Parathyroid adenoma (tissue), 2 donors: ENCODE data around the gene ETV6.
"Not testable (repeated sequence)": the region's sequence is repeated elsewhere in the genome, so short reads cannot be mapped to it uniquely, and the experiment has no call there.

Experiments used
- H2AFZ ChIP-seq: fragments of 300-600 bp; sonication (generic); one replicate; pipeline ENCODE4 v1.7.0; 2017; ENCODE audit warnings: antibody characterized with exemption, mild to moderate bottlenecking
- H3K27ac ChIP-seq: fragments of 300-600 bp; sonication (generic); one replicate; pipeline ENCODE4 v1.7.0; 2017
- H3K27me3 ChIP-seq: fragments of 300-600 bp; sonication (generic); one replicate; pipeline ENCODE4 v1.7.0; 2017; ENCODE audit warnings: low read length; ENCODE audit not compliant: control insufficient read depth, insufficient read depth
- H3K36me3 ChIP-seq: fragments of 300-600 bp; sonication (generic); one replicate; pipeline ENCODE4 v1.7.0; 2017; ENCODE audit warnings: low read length; ENCODE audit not compliant: control insufficient read depth, insufficient read depth
- H3K4me1 ChIP-seq: fragments of 300-600 bp; sonication (generic); one replicate; pipeline ENCODE4 v1.7.0; 2017; ENCODE audit warnings: control low read depth
- H3K4me2 ChIP-seq: fragments of 300-600 bp; sonication (generic); one replicate; pipeline ENCODE4 v1.7.0; 2017; ENCODE audit warnings: low read length
- H3K4me3 ChIP-seq: fragments of 300-600 bp; sonication (generic); one replicate; pipeline ENCODE4 v1.7.0; 2017; ENCODE audit warnings: low read depth, low read length
- H3K79me2 ChIP-seq: fragments of 300-600 bp; sonication (generic); one replicate; pipeline ENCODE4 v1.7.0; 2017; ENCODE audit warnings: control low read depth
- H3K9ac ChIP-seq: fragments of 300-600 bp; sonication (generic); one replicate; pipeline ENCODE4 v1.7.0; 2017; ENCODE audit warnings: mild to moderate bottlenecking
- H3K9me3 ChIP-seq: fragments of 300-600 bp; sonication (generic); one replicate; pipeline ENCODE4 v1.7.0; 2017; ENCODE audit warnings: low read length; ENCODE audit not compliant: control insufficient read depth
- TF ChIP-seq, protein P1 (sequence below): fragments of 300-600 bp; sonication (generic); IDR thresholded peaks from one replicate; pipeline ENCODE4 v1.7.0; 2017; ENCODE audit warnings: antibody characterized with exemption, mild to moderate bottlenecking
- donor health status: primary hyperparathyroidism.

ETV6 gene

DNA sequence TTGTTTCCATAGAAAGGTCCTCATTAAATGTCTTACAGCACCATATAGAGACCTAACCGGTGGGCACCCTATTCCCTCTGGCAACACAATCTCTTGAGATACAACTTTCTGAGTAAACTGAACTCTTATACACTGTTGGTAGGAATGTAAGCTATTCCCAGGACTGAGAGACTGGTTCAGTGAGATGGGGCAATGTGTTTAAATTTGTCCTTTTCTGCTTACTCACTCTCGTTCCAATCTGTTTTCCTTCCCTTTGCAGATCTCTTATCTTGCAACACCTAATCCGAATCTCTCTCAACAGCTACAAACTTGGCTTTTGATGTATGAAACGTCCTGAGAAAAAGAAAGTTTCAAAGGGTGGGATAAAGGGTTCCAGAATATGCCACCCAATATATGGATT is 26.1 kb upstream of the ETV6 start:
- peak overlapping the region; percentile 86 for H3K27ac ChIP-seq
- H3K4me1 ChIP-seq = peaks cover 23% of the 10 kb centered on the region
- peak overlapping the region; percentile 51 for H3K4me2 ChIP-seq
- H3K79me2 ChIP-seq = no peaks in the 10 kb centered on the region
- peak overlapping the region; percentile 28 for H3K4me3 ChIP-seq
- H3K27me3 ChIP-seq = no peaks in the 10 kb centered on the region
- no peak overlapping the region for H3K9ac ChIP-seq
- H3K9me3 ChIP-seq = no peaks in the 10 kb centered on the region
- no peaks in the 10 kb centered on the region for H3K36me3 ChIP-seq
- peak overlapping the region; percentile 69 for H2AFZ ChIP-seq
- TF ChIP-seq, protein P1, sequence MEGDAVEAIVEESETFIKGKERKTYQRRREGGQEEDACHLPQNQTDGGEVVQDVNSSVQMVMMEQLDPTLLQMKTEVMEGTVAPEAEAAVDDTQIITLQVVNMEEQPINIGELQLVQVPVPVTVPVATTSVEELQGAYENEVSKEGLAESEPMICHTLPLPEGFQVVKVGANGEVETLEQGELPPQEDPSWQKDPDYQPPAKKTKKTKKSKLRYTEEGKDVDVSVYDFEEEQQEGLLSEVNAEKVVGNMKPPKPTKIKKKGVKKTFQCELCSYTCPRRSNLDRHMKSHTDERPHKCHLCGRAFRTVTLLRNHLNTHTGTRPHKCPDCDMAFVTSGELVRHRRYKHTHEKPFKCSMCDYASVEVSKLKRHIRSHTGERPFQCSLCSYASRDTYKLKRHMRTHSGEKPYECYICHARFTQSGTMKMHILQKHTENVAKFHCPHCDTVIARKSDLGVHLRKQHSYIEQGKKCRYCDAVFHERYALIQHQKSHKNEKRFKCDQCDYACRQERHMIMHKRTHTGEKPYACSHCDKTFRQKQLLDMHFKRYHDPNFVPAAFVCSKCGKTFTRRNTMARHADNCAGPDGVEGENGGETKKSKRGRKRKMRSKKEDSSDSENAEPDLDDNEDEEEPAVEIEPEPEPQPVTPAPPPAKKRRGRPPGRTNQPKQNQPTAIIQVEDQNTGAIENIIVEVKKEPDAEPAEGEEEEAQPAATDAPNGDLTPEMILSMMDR = no peak

DNA sequence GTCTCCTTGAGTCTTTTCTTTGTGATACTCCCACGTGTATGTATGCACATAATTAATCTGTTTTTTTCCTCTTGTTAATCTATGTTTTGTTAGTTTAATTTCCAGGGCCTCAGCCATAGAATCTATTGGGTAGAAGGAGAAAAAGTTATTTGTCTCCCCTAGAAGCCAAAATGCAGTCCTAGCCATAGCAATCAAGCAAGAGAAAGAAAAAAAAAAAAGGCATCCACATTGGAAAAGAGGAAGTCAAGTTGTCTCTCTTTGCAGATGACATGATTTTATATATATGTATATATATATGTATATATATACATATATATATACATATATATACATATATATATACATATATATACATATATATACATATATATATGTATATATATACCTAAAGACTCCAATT is 25.4 kb upstream of the ETV6 start:
- no peak overlapping the region for H3K4me2 ChIP-seq
- H3K9me3 ChIP-seq = no peaks in the 10 kb centered on the region
- TF ChIP-seq, protein P1 = no peak
- no peak overlapping the region for H3K4me3 ChIP-seq
- H3K27ac ChIP-seq = peak overlapping the region; percentile 86
- no peak overlapping the region for H3K9ac ChIP-seq
- H3K4me1 ChIP-seq = peaks cover 23% of the 10 kb centered on the region
- H2AFZ ChIP-seq = peak overlapping the region; percentile 69
- H3K36me3 ChIP-seq = no peaks in the 10 kb centered on the region
- H3K79me2 ChIP-seq = no peaks in the 10 kb centered on the region
- no peaks in the 10 kb centered on the region for H3K27me3 ChIP-seq

DNA sequence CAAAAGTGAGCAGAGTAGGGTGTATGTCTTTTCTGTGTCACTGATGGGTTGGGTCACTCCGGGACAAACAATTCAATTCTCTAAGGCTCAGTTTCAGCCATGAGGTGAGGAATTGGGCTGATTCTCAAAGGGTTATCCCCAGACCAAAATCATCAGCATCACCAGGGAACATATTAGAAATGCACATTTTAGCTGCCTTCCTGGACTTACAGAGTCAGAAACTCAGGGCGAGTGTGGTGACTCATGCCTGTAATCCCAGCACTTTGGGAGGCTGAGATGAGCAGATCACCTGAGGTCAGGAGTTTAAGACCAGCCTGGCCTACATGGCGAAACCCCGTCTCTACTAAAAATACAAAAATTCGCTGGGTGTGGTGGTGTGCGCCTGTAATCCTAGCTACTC is 21.8 kb upstream of the ETV6 start:
- not testable (repeated sequence) for H3K9ac ChIP-seq, H3K36me3 ChIP-seq, H3K4me3 ChIP-seq, H3K4me2 ChIP-seq, H3K79me2 ChIP-seq, H2AFZ ChIP-seq, H3K9me3 ChIP-seq, H3K27me3 ChIP-seq, H3K27ac ChIP-seq
- H3K4me1 ChIP-seq = peaks cover 24% of the 10 kb centered on the region

DNA sequence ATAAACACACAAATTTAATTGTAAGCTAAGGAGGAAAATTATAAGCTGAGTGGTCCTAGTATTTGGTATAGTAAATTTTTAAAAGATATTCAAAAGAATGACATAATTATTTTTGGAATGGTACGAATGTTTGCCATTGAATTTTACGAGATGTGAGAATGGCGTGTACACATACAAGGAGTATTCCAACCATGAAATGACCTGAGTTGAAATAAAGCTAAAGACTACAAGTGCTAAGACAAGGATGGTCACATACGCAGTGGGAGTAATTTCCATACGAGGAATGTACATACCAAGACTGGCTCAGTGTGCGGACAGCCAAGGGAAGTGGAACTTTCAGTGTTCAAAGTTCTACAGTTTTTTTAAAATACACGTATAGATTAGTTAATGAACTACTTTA is 21.1 kb upstream of the ETV6 start:
- peaks cover 19% of the 10 kb centered on the region for H3K4me1 ChIP-seq
- TF ChIP-seq, protein P1 = no peak

DNA sequence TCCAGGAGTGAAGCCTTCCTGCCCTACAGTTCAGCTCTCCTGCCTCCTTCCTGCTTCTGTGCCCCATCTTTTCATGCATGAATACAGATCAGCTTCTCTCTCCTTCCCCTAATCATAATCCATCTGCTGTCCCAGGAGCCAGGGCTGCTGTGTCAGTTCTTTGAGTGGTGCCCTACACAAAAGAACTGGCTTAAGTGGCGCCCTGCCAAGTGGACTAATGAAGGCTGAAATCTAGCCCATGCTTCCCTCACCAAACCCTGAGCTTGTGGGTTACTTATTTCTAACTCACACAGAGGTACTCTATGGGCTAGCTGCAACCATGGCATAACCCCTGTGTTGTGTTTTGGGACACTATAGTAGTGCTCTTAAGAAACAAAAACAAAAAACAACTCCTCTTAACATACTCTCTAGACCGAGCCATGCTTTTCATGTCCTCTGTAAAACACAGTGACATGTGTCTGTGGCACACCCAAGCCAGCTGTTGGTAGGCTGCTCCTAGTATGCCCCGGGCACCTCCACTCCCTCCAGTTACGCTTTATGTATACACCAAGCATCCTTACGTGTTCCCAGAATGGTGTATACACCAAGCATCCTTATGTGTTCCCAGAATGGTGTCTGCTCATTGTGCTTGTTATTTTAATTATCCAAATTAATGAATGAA is 19.3 kb upstream of the ETV6 start:
- H3K4me1 ChIP-seq = peaks cover 13% of the 10 kb centered on the region
- H2AFZ ChIP-seq = peak overlapping the region; percentile 65
- peak overlapping the region; percentile 51 for H3K4me2 ChIP-seq
- no peaks in the 10 kb centered on the region for H3K27me3 ChIP-seq
- H3K36me3 ChIP-seq = no peaks in the 10 kb centered on the region
- peak overlapping the region; percentile 76 for H3K27ac ChIP-seq
- peak overlapping the region; percentile 31 for H3K4me3 ChIP-seq
- no peaks in the 10 kb centered on the region for H3K79me2 ChIP-seq
- H3K9ac ChIP-seq = no peak overlapping the region
- no peaks in the 10 kb centered on the region for H3K9me3 ChIP-seq
- TF ChIP-seq, protein P1 = no peak

More for the DNA sequence above, 21.1 kb upstream of the ETV6 start:
- Histone ChIP-seq H3K9me3 (no peaks in the 10 kb centered on the region), H3K9ac (no peak overlapping the region), H2AFZ (no peak overlapping the region), H3K27me3 (no peaks in the 10 kb centered on the region), H3K27ac (no peak overlapping the region), H3K36me3 (no peaks in the 10 kb centered on the region), H3K4me3 (no peak overlapping the region), H3K79me2 (no peaks in the 10 kb centered on the region), H3K4me2 (no peak overlapping the region)
